Measurements from ENCODE around the gene SIX3. TPM values are rescaled to one million over a fixed set of nuclear protein-coding genes. Genes with fewer than 3 reads are reported as not detected.

SIX3 gene
- polyA plus RNA-seq, 1 of the 3 experiments (the other 2 are of a cell fraction): 0.58 TPM

GRCh38 chr2:44927985-44928482 lies 13.5 kb upstream of the SIX3 start (continued):
- TF ChIP-seq REST (IDR thresholded peaks at IDR 0.05; ENCODE audit: low read depth, low read length): no peak
- TF ChIP-seq USF1 (IDR thresholded peaks at IDR 0.05; ENCODE audit: borderline replicate concordance, low read depth): no peak

GRCh38 chr2:44928483-44929158 lies 12.9 kb upstream of the SIX3 start:
- ChIA-PET POLR2A (no interaction called here), CTCF (interaction anchor here (1.0 to 1.5 kb wide), 2 partner anchors 44 to 449 kb away, joined by 3 to 4 read pairs; no protein-coding TSS in a partner anchor)
- Histone ChIP-seq H3K4me1 (ENCODE audit: control insufficient read depth in 1 of 2, insufficient read depth in 2 of 2, low read depth in 1 of 2, low read length in 1 of 2) (peaks cover 0 to 5% of the 10 kb centered on the region in 2 experiments; a peak in 1 of 4 replicates), H3K27me3 (ENCODE audit: insufficient read depth) (peaks cover 32% of the 10 kb centered on the region; the same call in 1 of the 2 replicates), H3K79me2 (ENCODE audit: insufficient read depth) (no peaks in the 10 kb centered on the region), H3K9me3 (no peaks in the 10 kb centered on the region), H3F3A (replicated peaks; ENCODE audit: insufficient read depth) (no peaks in the 10 kb centered on the region), H3K4me2 (no peak overlapping the region), H2AFZ (ENCODE audit: low read depth) (no peak overlapping the region), H3K9me2 (no peaks in the 10 kb centered on the region), H3K4me3 (ENCODE audit: low read depth in 2 of 2, low read length in 1 of 2) (no peak overlapping the region), H3K27ac (ENCODE audit: low read depth in 2 of 2, low read length in 1 of 2) (no peak overlapping the region), H4K20me1 (ENCODE audit: insufficient read depth) (no peaks in the 10 kb centered on the region), H3K36me3 (replicated peaks in 1 of 2; ENCODE audit: control insufficient read depth in 1 of 2, insufficient read depth in 2 of 2, low read length in 1 of 2) (no peaks in the 10 kb centered on the region), H3K9ac (no peak overlapping the region)
- DNase-seq: no peak
- TF ChIP-seq GATA2 (CRISPR knock-in tag; IDR thresholded peaks at IDR 0.05) (no peak), IRF3 (IDR thresholded peaks at IDR 0.05; ENCODE audit: low read depth, low read length) (no peak), SMC3 (IDR thresholded peaks at IDR 0.05; ENCODE audit: low read depth, low read length) (no peak), POLR2AphosphoS5 (IDR thresholded peaks at IDR 0.05; ENCODE audit: low read depth, low read length) (no peak), NFIC (IDR thresholded peaks at IDR 0.05; ENCODE audit: borderline replicate concordance) (no peak)
- WGBS (ENCODE audit: low lambda C conversion rate): 93% methylated on average over 59 of the region's 62 CpGs
